Measurements from ENCODE around the gene UROD. TPM values are rescaled to one million over a fixed set of nuclear protein-coding genes. Genes with fewer than 3 reads are reported as not detected.

UROD gene
- total and polyA plus RNA-seq, 2 donors (not counting 1 experiment from before 2014, with no cell fraction given) = 65.5 to 82.5 TPM

DNA sequence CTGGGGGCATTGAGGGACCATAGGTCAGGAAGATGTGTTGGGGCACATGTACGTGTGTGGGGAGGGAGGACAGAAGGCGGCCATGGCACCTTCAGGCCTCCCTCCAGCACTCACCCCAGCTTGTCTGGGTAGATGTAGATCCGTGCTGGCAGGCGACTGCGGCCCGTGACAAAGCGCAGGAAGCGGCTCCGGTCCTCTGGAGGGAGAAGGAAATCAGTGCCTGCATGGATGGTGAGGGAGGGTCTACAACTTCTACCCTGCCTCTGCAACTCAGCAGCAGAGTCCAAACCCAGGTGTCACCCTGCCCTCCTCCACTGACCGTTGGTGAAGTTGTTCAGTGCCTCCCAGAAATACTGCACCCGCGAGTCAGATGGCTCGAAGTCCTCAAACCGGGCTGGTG is 8.3 kb upstream of the UROD start:
- no peak for DNase-seq
- 97% methylated on average over 5 of the region's 14 CpGs for WGBS (ENCODE audit: insufficient coverage)
- peaks cover 3% of the 10 kb centered on the region for H3K4me1 Mint-ChIP-seq
- POLR2A ChIA-PET = no interaction called here
- no peaks in the 10 kb centered on the region for H3K27me3 Mint-ChIP-seq
- H3K36me3 ChIP-seq (replicated peaks in 1 of 2; ENCODE audit: control extremely low read depth in 1 of 2, control insufficient read depth in 1 of 2, extremely low read depth in 1 of 2, insufficient read depth in 2 of 2, low read length in 1 of 2) = peaks cover 2 to 68% of the 10 kb centered on the region in 2 experiments
- no peak overlapping the region for H3K9ac ChIP-seq (ENCODE audit: low read length)
- no peak overlapping the region for H3K4me2 ChIP-seq (replicated peaks; ENCODE audit: low read depth, low read length, poor library complexity, severe bottlenecking)
- H3K4me1 ChIP-seq (ENCODE audit: control insufficient read depth in 2 of 2, insufficient read depth in 2 of 2, low read length in 2 of 2) = no peaks in the 10 kb centered on the region
- no peak overlapping the region for H2AFZ ChIP-seq (ENCODE audit: insufficient read depth, low read depth, low read length, poor library complexity, severe bottlenecking)
- H3K27me3 ChIP-seq (replicated peaks in 1 of 4; ENCODE audit: control extremely low read depth in 1 of 4, control insufficient read depth in 3 of 4, insufficient read depth in 4 of 4, low read length in 3 of 4) = no peaks in the 10 kb centered on the region
- CTCF ChIA-PET = no interaction called here
- H3K27ac ChIP-seq (ENCODE audit: low read length in 2 of 2) = no peak overlapping the region
- no peaks in the 10 kb centered on the region for H4K20me1 ChIP-seq (ENCODE audit: control insufficient read depth, insufficient read depth, low read length, poor library complexity, severe bottlenecking)
- peaks cover 6% of the 10 kb centered on the region for H3K79me2 ChIP-seq (ENCODE audit: control insufficient read depth, insufficient read depth, low read length)
- no peaks in the 10 kb centered on the region for H3K9me3 Mint-ChIP-seq (ENCODE audit: insufficient read depth)
- H3K27ac Mint-ChIP-seq = no peak overlapping the region
- intact Hi-C loops (cut with micrococcal nuclease) = no loop called here
- H3K4me3 Mint-ChIP-seq = no peak overlapping the region
- no peak for ATAC-seq (ENCODE audit: low read depth)
- TF ChIP-seq, protein P1, sequence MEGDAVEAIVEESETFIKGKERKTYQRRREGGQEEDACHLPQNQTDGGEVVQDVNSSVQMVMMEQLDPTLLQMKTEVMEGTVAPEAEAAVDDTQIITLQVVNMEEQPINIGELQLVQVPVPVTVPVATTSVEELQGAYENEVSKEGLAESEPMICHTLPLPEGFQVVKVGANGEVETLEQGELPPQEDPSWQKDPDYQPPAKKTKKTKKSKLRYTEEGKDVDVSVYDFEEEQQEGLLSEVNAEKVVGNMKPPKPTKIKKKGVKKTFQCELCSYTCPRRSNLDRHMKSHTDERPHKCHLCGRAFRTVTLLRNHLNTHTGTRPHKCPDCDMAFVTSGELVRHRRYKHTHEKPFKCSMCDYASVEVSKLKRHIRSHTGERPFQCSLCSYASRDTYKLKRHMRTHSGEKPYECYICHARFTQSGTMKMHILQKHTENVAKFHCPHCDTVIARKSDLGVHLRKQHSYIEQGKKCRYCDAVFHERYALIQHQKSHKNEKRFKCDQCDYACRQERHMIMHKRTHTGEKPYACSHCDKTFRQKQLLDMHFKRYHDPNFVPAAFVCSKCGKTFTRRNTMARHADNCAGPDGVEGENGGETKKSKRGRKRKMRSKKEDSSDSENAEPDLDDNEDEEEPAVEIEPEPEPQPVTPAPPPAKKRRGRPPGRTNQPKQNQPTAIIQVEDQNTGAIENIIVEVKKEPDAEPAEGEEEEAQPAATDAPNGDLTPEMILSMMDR (IDR thresholded peaks at IDR 0.05) = no peak
- TF ChIP-seq EZH2 (IDR thresholded peaks at IDR 0.05; ENCODE audit: borderline replicate concordance, insufficient read depth, low read depth, low read length, poor library complexity, severe bottlenecking) = no peak
- H3K4me3 ChIP-seq (ENCODE audit: control extremely low read depth in 1 of 5, extremely low read depth in 1 of 5, insufficient read depth in 1 of 5, low read depth in 2 of 5, low read length in 4 of 5) = no peak overlapping the region
- H3K9me3 ChIP-seq (ENCODE audit: control extremely low read depth in 1 of 3, control insufficient read depth in 2 of 3, insufficient read depth in 1 of 3, low read length in 2 of 3) = no peaks in the 10 kb centered on the region

DNA sequence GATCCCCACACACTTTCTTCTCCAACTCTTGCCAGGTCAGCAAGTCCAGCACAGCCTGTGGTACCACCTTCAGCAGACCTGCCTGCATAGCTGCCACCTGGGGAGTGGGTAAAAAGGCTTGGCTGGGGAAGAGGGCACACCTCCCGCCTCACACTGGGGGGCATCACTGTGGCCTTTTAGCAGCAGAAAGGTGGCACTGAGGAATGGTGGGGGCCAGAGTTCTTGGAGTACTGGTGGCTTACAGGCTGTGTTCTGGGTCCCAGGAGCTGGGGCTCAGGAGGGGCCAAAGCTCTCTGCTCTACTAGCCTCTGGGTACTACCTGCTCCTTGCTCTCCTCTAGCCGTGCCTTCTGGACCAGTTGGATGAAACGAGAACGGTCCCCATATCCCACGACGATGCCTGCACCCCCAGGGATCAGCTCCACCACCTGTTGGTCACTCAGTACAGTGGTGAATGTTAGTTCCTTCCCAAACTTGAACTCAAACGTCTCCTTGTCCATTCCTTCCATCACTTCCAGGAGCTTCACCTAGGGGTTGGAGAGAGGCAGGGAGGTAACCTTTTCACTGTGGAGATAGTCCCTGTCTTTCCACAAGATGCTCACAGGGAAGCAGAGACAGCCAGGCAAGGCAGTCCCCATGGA is 7.7 kb upstream of the UROD start:
- Histone ChIP-seq H3K79me2 (ENCODE audit: control insufficient read depth, insufficient read depth, low read length) (peaks cover 6% of the 10 kb centered on the region), H3K4me2 (replicated peaks; ENCODE audit: low read depth, low read length, poor library complexity, severe bottlenecking) (no peak overlapping the region), H3K27ac (ENCODE audit: low read length in 2 of 2) (no peak overlapping the region), H4K20me1 (ENCODE audit: control insufficient read depth, insufficient read depth, low read length, poor library complexity, severe bottlenecking) (peaks cover 2% of the 10 kb centered on the region), H3K9ac (ENCODE audit: low read length) (no peak overlapping the region), H3K9me3 (ENCODE audit: control extremely low read depth in 1 of 3, control insufficient read depth in 2 of 3, insufficient read depth in 1 of 3, low read length in 2 of 3) (no peaks in the 10 kb centered on the region), H3K27me3 (replicated peaks in 1 of 4; ENCODE audit: control extremely low read depth in 1 of 4, control insufficient read depth in 3 of 4, insufficient read depth in 4 of 4, low read length in 3 of 4) (no peaks in the 10 kb centered on the region), H3K4me3 (ENCODE audit: control extremely low read depth in 1 of 5, extremely low read depth in 1 of 5, insufficient read depth in 1 of 5, low read depth in 2 of 5, low read length in 4 of 5) (no peak overlapping the region), H3K4me1 (ENCODE audit: control insufficient read depth in 2 of 2, insufficient read depth in 2 of 2, low read length in 2 of 2) (peaks cover 0 to 2% of the 10 kb centered on the region in 2 donors), H3K36me3 (replicated peaks in 1 of 2; ENCODE audit: control extremely low read depth in 1 of 2, control insufficient read depth in 1 of 2, extremely low read depth in 1 of 2, insufficient read depth in 2 of 2, low read length in 1 of 2) (peaks cover 2 to 74% of the 10 kb centered on the region in 2 experiments), H2AFZ (ENCODE audit: insufficient read depth, low read depth, low read length, poor library complexity, severe bottlenecking) (no peak overlapping the region)
- 100% methylated on average over 1 of the region's 7 CpGs for WGBS (ENCODE audit: insufficient coverage)
- DNase-seq (no peak), ATAC-seq (ENCODE audit: low read depth) (no peak)
- Mint-ChIP-seq H3K27me3 (no peaks in the 10 kb centered on the region), H3K4me3 (no peak overlapping the region), H3K9me3 (ENCODE audit: insufficient read depth) (no peaks in the 10 kb centered on the region), H3K27ac (no peak overlapping the region), H3K4me1 (peaks cover 4% of the 10 kb centered on the region)
- TF ChIP-seq, protein P1 (IDR thresholded peaks at IDR 0.05) = no peak
- CTCF ChIA-PET = interaction anchor here (1.7 kb wide), 1 partner anchor 10 kb away, joined by 6 read pairs; no protein-coding TSS in a partner anchor
- intact Hi-C loops (cut with micrococcal nuclease) = no loop called here
- POLR2A ChIA-PET = interaction anchor here (0.5 kb wide), 1 partner anchor 161 kb away, joined by 3 read pairs; no protein-coding TSS in a partner anchor

All from B cell (primary cell).